GM20431 (cell line): ENCODE results near the gene ROR2.

Experiments
- in situ Hi-C: fragments of 300-500 bp; cut with MseI, MboI; formaldehyde crosslinking; loops from one replicate; pipeline ENCODE4 v1.15.0; 2020; ENCODE audit warnings: low sequenced_read_pairs; ENCODE audit not compliant: unreplicated experiment

The ROR2 gene

DNA sequence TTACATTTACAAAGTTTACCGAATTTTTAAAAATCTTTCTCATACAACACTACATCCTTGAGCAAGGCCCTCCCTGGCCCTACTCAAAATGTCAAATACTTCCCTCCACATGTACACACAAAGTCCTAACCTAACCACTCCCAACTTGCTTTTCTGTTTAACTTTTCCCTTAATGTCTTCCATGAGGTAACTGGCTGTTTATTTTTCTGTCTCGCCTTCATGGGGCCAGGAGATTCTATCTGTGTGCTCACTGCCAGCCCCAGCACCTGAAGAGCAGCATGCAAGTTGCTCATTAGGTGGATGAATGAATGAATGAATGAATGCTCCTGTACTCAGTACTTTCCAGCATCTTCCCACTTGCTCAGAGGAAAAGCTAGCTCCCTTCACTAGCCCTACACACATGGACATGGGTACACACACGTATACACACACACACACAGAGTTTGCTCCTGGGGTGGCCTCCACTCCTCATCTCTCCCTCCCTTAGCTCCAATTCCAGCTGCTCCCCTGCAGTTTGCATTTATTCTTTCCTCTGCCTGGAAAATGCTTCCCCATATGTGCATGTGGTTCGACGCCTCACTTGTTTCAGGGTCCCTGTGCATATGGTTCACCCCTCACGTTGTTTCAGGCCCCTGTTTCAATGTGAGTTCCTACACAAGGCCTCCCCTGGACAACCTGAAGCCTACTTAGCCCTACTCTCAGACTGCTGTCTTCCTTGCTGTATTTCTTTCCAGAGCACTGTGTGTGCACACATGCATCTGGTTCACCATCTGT, 165.2 kb downstream of the ROR2 start:
- in situ Hi-C loops: no loop called here

DNA sequence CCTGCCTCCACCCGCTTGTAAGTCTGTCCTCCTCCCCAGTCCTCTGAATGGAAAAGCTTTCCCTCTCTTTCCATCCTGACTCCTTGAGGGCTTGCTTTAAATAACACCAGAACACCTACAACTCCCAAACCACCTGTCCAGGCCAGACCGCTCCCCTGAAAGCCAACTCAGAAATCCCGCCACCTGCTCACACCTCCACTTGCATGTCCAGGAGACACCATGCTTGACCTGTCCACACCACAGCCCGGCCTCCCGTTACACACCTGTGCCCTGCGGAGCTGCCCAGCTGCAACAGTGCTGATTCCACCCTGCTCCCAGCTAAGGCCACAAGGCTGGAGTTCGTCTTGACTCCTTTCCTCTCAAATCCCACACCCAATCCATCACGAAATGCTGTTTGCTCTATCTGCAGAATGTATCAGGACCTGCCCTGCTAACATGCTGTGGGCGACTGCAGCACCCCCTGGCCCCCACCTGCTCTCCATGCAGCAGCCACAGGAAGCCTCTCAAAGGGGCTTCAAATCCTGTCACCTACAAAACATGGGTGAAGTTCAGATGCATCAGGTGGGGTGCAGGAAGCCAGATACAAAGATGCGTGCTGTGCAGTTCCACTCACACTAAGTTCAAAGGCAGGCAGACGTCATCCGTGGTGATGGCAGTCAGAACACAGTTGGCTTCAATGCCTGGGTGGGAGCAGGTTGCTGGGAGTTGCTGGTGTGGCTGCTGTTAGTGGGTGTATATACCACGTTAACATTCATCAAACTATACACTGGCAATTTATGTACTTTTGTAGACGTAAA, 166.0 kb downstream of the ROR2 start:
- in situ Hi-C loops: no loop called here

DNA sequence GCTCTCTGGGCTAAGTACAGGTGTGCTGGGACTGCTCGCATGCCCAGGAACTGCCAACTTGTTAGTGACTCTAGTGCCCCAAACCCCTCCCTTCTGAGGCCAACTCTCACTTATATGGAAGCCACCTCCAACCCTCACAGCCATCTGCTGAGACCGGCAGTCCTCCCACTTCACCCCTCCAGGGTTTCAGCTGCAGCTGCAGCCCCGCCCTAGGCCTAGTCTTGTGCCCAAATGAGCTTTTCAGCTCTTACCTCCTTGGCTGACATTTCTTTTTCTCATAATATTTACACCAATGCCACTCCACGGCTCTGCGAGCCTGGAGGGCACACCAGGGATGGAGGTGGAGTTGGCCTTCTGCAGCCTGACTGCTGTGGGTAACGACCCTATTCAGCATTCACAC, 166.6 kb downstream of the ROR2 start:
- in situ Hi-C loops: no loop called here

GRCh38 chr9:91782708-91783214, 167.3 kb downstream of the ROR2 start:
- in situ Hi-C loops: no loop called here

DNA sequence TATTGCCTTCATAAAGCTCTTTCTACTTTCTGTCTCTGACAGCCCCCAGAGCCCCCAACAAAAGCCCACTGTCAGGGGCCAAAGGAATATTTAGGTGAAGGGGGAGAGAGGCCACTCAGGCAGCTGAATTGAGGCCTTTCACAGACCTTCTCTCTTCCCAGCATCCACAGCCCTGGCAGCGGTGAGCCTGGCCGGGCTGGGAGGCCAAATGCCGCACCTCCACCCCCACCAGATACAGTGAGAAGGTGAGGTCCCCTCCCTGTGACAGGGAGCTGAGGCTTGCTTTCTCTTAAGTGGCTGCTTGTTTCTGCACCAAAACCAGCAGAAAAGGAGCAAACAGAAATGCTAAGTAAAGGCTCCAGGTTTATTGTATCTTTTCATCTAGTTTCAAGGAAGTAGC, 168.1 kb downstream of the ROR2 start:
- in situ Hi-C loops: no loop called here

- in situ Hi-C loops: no loop called here
Observed at GRCh38 chr9:91781116-91781515, 168.9 kb downstream of the ROR2 start.

DNA sequence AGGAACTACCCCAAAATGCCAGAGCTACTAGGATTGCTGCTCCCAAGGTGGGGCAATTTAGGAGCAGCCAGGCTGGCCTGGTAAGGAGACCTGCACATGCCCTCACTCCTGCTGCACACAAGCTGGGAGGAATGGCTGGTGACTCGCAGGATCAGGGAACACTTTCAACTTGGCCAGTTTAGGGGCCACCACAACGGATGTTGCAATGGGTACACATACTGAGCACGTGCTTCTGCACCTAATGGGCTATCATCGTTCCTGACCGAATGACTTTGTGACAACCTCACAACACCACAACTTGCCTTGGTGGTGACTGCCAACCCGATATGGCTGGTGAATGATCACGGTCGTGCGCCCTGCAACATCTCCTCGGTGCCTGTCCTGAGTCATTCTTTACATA, 172.0 kb downstream of the ROR2 start:
- in situ Hi-C loops: no loop called here

GRCh38 chr9:91777292-91777830, 172.7 kb downstream of the ROR2 start:
- in situ Hi-C loops: no loop called here

DNA sequence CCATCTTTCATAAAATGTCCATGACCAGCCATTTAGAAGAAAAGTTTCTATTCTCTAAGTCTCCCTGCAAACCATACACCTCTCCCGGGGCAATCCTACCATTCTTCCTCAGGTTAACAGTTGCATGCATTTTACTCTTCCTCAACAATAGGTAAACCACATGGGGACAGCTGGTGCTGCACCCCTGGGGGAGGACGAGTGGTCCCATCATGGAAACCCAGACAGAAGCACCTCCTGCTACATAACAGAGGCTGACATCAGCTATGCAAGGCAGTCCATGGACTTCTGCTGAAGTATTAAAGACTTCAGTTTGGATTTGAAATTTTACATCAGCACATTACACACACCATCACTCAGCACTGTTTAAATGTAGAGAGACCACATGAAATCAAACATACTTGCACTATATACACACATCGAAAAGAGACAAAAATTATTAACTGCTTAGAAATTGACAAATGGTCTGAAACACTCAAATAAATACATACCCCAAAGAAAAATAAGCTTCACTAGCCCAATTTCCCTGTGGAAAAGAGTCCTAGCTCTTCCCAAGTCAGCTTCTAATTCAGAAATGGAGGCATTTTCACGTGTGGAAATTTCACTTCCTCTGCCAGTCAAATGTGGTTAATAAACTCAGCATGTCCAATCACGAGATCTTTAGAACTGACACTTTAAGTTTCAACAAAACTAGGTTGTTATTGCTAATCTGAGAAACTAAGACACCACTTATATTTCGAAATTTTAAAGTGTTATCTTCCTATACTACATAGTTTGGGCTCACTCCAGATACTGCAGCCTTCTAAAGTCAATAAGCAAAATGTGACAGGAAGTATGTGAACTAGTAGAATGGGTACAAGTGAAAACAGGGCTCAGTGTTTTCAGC, 173.4 kb downstream of the ROR2 start:
- in situ Hi-C loops: no loop called here

- in situ Hi-C loops: no loop called here
Observed at GRCh38 chr9:91775708-91776028, 174.4 kb downstream of the ROR2 start.

- in situ Hi-C loops: no loop called here
Observed at GRCh38 chr9:91775011-91775707, 174.9 kb downstream of the ROR2 start.

- in situ Hi-C loops: no loop called here
Observed at GRCh38 chr9:91773156-91773555, 176.9 kb downstream of the ROR2 start.

DNA sequence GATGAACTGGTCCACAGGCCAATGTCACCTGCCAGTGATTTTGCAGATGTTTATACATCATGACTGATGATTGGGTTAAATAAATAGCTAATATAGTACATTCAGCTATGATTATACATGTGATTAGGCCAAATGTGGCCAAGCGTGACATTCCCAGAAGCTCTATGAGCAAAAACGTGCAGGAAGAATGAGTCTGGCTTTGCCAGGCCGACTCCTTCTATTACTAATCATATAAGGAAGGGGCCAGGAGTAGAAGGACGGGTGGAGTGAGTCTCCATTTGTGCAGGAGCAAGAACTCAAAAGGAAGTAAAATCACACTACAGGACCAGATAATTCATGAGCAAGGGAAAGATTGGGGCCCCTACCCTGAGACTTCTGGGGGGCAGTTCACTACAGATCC, 178.2 kb downstream of the ROR2 start:
- in situ Hi-C loops: no loop called here

GRCh38 chr9:91771027-91771426, 179.0 kb downstream of the ROR2 start:
- in situ Hi-C loops: no loop called here

DNA sequence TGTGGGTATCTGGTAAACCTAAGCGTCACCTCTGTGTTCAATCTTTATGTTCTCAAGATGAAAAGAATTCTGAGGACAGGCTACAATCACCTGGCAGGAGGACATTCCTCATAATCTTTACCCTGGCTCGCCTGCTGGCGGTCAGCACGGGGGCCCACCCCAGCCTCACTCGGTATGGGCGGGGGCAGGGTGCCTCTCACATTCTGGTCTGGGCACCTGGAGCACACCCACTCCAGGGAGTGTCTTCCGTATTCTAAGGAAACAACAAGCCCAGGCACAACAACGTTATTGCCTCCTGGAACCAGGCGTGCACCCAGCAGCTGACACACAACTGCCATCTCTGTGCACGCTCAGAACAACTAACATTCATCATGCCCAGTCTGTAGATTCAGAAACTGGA, 179.8 kb downstream of the ROR2 start:
- in situ Hi-C loops: no loop called here

DNA sequence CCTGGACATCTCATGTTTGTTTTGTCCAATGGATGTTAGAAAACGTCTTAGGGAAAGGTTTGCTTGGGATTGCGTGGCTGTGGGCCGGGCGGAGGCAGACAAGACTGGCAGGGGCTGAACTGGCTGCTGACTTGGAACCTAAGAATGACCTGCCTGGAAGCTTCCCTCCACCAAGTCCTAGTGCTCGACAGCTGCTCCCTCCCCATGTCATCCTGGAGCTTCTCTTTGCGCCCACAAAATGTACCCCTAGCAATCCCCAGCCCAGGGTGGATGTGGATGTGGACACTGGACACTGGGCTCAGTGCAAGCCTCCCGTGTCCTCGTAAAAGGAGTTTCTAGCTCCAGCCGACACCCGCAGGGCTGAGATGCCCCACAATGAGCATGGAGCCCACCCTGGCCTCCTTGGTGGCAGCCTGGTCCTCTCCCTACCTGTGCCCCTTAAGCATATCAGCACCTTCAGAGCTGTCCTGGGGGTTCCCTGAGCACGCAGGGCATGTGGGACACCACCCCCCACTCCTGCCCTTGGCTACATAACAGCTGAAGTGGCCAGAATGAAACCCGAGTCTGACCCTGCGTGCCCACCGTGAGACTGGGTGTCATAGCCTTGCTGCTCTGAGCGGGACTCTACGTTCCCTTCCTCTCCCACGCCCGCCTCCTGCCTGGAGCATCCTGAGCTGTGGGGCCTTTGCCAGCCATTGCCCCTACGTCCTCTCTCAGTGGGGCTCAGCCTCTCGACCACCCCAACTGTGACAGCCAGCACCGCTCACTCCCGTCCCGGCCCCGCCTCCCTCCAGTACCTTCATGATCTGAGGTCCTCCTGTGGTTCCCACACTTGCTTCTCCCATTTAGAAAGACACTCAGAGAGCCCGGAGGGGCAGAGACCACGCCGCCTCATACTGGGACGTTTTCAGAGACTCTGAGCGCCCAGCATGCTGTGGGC, 180.8 kb downstream of the ROR2 start:
- in situ Hi-C loops: no loop called here

GRCh38 chr9:91768507-91768906, 181.5 kb downstream of the ROR2 start:
- in situ Hi-C loops: no loop called here

- in situ Hi-C loops: no loop called here
Observed at GRCh38 chr9:91766315-91767069, 183.5 kb downstream of the ROR2 start.
